ENCODE results near the gene CD2BP2.

DNA sequence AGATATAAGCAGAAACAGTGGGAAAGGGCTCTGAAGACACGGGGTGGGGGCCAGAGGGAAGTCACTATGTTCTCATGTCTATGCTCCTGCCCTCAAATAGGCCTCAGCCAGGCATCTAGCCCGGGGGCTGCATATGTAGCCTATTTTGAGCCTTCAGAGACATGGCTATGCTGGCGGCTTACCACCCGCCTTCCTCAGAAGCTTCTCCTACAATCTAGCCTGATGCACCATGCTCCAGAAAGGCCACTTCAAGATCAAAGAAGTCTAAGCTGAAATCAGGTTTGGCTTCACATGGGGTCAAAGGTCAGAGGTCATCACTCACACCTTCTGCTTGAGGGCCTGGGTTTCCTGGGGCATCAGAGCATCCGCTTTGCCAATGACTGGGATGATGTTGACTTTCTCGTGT lies 25.7 kb upstream of the CD2BP2 start:
- TF ChIP-seq CTCF (conservative IDR thresholded peaks at IDR 0.05; ENCODE audit: low read length) (no peak), EZH2phosphoT487 (IDR thresholded peaks at IDR 0.05; ENCODE audit: borderline replicate concordance) (no peak)

Data from Loucy (cell line).